Measurements from ENCODE around the gene RUNX2. TPM values are rescaled to one million over a fixed set of nuclear protein-coding genes. Genes with fewer than 3 reads are reported as not detected.

Gene RUNX2
- total and polyA plus RNA-seq, 10 of the 15 experiments (the other 5 are each of a cell fraction or from before 2014, with no cell fraction given) = 0.01 to 0.77 (median 0.15) TPM; not detected in 3

- Histone ChIP-seq H3K9ac (ENCODE audit: control insufficient read depth, insufficient read depth, low read length) (no peak overlapping the region), H3K4me3 (no peak overlapping the region), H3K4me2 (ENCODE audit: control insufficient read depth, insufficient read depth) (no peak overlapping the region), H3K79me2 (ENCODE audit: control insufficient read depth, insufficient read depth, low read length) (no peaks in the 10 kb centered on the region), H3K27ac (ENCODE audit: control insufficient read depth, insufficient read depth) (no peak overlapping the region), H4K20me1 (ENCODE audit: control insufficient read depth, insufficient read depth) (no peaks in the 10 kb centered on the region), H2AFZ (ENCODE audit: control insufficient read depth, low read depth, low read length) (no peak overlapping the region), H3K36me3 (ENCODE audit: control insufficient read depth in 2 of 2, insufficient read depth in 2 of 2, low read length in 1 of 2) (no peaks in the 10 kb centered on the region), H3K27me3 (replicated peaks in 1 of 2; ENCODE audit: control insufficient read depth in 2 of 2, insufficient read depth in 2 of 2, low read length in 1 of 2) (no peaks in the 10 kb centered on the region; a peak in 2 of 4 replicates), H3K4me1 (ENCODE audit: control insufficient read depth, insufficient read depth, low read length) (no peaks in the 10 kb centered on the region), H3K9me3 (replicated peaks; ENCODE audit: control insufficient read depth, insufficient read depth, low read length) (no peaks in the 10 kb centered on the region)
- no TSS peak for BruUV-seq (replicated peaks)
- 23% methylated on average over 7 of the region's 7 CpGs for WGBS (ENCODE audit: insufficient coverage, insufficient replicate concordance, low lambda C conversion rate, missing lambda C conversion rate)
- FAIRE-seq (no peak), ATAC-seq (no peak), DNase-seq (ENCODE audit: low read depth, low spot score) (no peak)
- POLR2A ChIA-PET = no interaction called here
- intact Hi-C loops (cut with micrococcal nuclease; ENCODE audit: unreplicated experiment) (no loop called here), in situ Hi-C loops (cut with MboI) (no loop called here)
- SMC1A ChIA-PET (ENCODE audit: uncharacterized antibody, unreplicated experiment) = no interaction called here
- TF ChIP-seq CREM (IDR thresholded peaks at IDR 0.05; ENCODE audit: low read depth) (no peak), PAX5 (IDR thresholded peaks at IDR 0.05; ENCODE audit: borderline replicate concordance, low read depth, low read length) (no peak), RAD51 (IDR thresholded peaks at IDR 0.05) (no peak), POLR2AphosphoS5 (IDR thresholded peaks at IDR 0.05; ENCODE audit: low read length) (no peak), IKZF2 (IDR thresholded peaks at IDR 0.05) (no peak)
- RAD21 ChIA-PET (ENCODE audit: unreplicated experiment) = no interaction called here
- CTCF ChIA-PET = no interaction called here
These were observed 309.6 kb downstream of the RUNX2 start for GRCh38 chr6:45637611-45638257.

GRCh38 chr6:45640081-45640491, 312.0 kb downstream of the RUNX2 start:
- 11% methylated on average over 2 of the region's 2 CpGs for WGBS (ENCODE audit: insufficient coverage, insufficient replicate concordance, low lambda C conversion rate, missing lambda C conversion rate)
- RAD21 ChIA-PET (ENCODE audit: unreplicated experiment) = no interaction called here
- ATAC-seq = no peak
- Histone ChIP-seq H3K4me3 (no peak overlapping the region), H3K4me1 (ENCODE audit: control insufficient read depth, insufficient read depth, low read length) (no peaks in the 10 kb centered on the region), H3K27me3 (replicated peaks in 1 of 2; ENCODE audit: control insufficient read depth in 2 of 2, insufficient read depth in 2 of 2, low read length in 1 of 2) (no peaks in the 10 kb centered on the region; a peak in 2 of 4 replicates), H3K4me2 (ENCODE audit: control insufficient read depth, insufficient read depth) (no peak overlapping the region), H2AFZ (ENCODE audit: control insufficient read depth, low read depth, low read length) (no peak overlapping the region), H3K9ac (ENCODE audit: control insufficient read depth, insufficient read depth, low read length) (no peak overlapping the region), H3K27ac (ENCODE audit: control insufficient read depth, insufficient read depth) (no peak overlapping the region), H3K79me2 (ENCODE audit: control insufficient read depth, insufficient read depth, low read length) (no peaks in the 10 kb centered on the region), H4K20me1 (ENCODE audit: control insufficient read depth, insufficient read depth) (no peaks in the 10 kb centered on the region), H3K9me3 (replicated peaks; ENCODE audit: control insufficient read depth, insufficient read depth, low read length) (no peaks in the 10 kb centered on the region; the same call in 2 of the 3 replicates), H3K36me3 (ENCODE audit: control insufficient read depth in 2 of 2, insufficient read depth in 2 of 2, low read length in 1 of 2) (no peaks in the 10 kb centered on the region)
- POLR2A ChIA-PET = no interaction called here
- SMC1A ChIA-PET (ENCODE audit: uncharacterized antibody, unreplicated experiment) = interaction anchor here (1.3 kb wide), 1 partner anchor 12 kb away, joined by 3 read pairs; no protein-coding TSS in a partner anchor
- CTCF ChIA-PET = no interaction called here
- no peak for DNase-seq (ENCODE audit: low read depth, low spot score)
- intact Hi-C loops (cut with micrococcal nuclease; ENCODE audit: unreplicated experiment) (no loop called here), in situ Hi-C loops (cut with MboI) (no loop called here)
- FAIRE-seq = no peak
- BruUV-seq (replicated peaks) = no TSS peak
- TF ChIP-seq TBL1XR1 (IDR thresholded peaks at IDR 0.05; ENCODE audit: low read depth, low read length) = no peak
- no peak for TF ChIP-seq CBFB (IDR thresholded peaks at IDR 0.05; ENCODE audit: low read depth)
- TF ChIP-seq REST (IDR thresholded peaks at IDR 0.05; ENCODE audit: low read depth, low read length) = no peak
- no peak for TF ChIP-seq SMAD1 (IDR thresholded peaks at IDR 0.05; ENCODE audit: low read depth, partially characterized antibody)
- no peak for TF ChIP-seq PML (IDR thresholded peaks at IDR 0.05; ENCODE audit: low read length)
- TF ChIP-seq, protein P1, sequence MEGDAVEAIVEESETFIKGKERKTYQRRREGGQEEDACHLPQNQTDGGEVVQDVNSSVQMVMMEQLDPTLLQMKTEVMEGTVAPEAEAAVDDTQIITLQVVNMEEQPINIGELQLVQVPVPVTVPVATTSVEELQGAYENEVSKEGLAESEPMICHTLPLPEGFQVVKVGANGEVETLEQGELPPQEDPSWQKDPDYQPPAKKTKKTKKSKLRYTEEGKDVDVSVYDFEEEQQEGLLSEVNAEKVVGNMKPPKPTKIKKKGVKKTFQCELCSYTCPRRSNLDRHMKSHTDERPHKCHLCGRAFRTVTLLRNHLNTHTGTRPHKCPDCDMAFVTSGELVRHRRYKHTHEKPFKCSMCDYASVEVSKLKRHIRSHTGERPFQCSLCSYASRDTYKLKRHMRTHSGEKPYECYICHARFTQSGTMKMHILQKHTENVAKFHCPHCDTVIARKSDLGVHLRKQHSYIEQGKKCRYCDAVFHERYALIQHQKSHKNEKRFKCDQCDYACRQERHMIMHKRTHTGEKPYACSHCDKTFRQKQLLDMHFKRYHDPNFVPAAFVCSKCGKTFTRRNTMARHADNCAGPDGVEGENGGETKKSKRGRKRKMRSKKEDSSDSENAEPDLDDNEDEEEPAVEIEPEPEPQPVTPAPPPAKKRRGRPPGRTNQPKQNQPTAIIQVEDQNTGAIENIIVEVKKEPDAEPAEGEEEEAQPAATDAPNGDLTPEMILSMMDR (IDR thresholded peaks at IDR 0.05 in 2 of 3, conservative IDR thresholded peaks at IDR 0.05 in 1 of 3; ENCODE audit: control insufficient read depth in 2 of 3, extremely low read depth in 1 of 3, insufficient read depth in 1 of 3, low read depth in 3 of 3, low read length in 3 of 3) = no peak
- TF ChIP-seq CREB1 (IDR thresholded peaks at IDR 0.05; ENCODE audit: low read depth) = no peak
- TF ChIP-seq RUNX3 (IDR thresholded peaks at IDR 0.05; ENCODE audit: low read length) = no peak
